Activated naive CD4-positive, alpha-beta T cell treated with anti-CD3 and anti-CD28 coated beads for 36 hours (primary cell): ENCODE measurements around the gene COASY. TPM values are rescaled to one million over a fixed set of nuclear protein-coding genes. Genes with fewer than 3 reads are reported as not detected.

Experiments
- CTCF ChIA-PET: fragments of 350-600 bp; sonication (Branson Sonifier 250); formaldehyde crosslinking; loops from one replicate; lab custom pipeline; 2021; ENCODE audit warnings: antibody characterized with exemption; lab: Charles Lee
- DNase-seq: peaks from one replicate; pipeline ENCODE4 v3.0.0-alpha.2; 2020
- H3K27ac Mint-ChIP-seq: one replicate; pipeline ENCODE4 v1.8.0; 2021; ENCODE audit warnings: mild to moderate bottlenecking, mixed read lengths
- H3K27me3 Mint-ChIP-seq: one replicate; pipeline ENCODE4 v1.8.0; 2021; ENCODE audit warnings: low read depth, mixed read lengths
- H3K36me3 Mint-ChIP-seq: one replicate; pipeline ENCODE4 v1.8.0; 2021; ENCODE audit warnings: low read depth, mixed read lengths
- H3K4me1 Mint-ChIP-seq: one replicate; pipeline ENCODE4 v1.8.0; 2021; ENCODE audit warnings: low read depth, mixed read lengths
- H3K4me3 Mint-ChIP-seq: one replicate; pipeline ENCODE4 v1.8.0; 2021; ENCODE audit warnings: mild to moderate bottlenecking, moderate library complexity, mixed read lengths
- H3K9me3 Mint-ChIP-seq: one replicate; pipeline ENCODE4 v1.8.0; 2021; ENCODE audit warnings: mixed read lengths
- intact Hi-C: fragments of 100-400 bp; cut with micrococcal nuclease; formaldehyde crosslinking; loops from one replicate; pipeline ENCODE4 v1.15.1; 2023
- total RNA-seq, 2 experiments: library from RNA; stranded (reverse); gene quantifications; one replicate each; pipeline ENCODE4 v1.2.3, GENCODE V29; 2021

The COASY gene
- total RNA-seq, 2 experiments from 2014 or later: 93.3 to 93.6 TPM

DNA sequence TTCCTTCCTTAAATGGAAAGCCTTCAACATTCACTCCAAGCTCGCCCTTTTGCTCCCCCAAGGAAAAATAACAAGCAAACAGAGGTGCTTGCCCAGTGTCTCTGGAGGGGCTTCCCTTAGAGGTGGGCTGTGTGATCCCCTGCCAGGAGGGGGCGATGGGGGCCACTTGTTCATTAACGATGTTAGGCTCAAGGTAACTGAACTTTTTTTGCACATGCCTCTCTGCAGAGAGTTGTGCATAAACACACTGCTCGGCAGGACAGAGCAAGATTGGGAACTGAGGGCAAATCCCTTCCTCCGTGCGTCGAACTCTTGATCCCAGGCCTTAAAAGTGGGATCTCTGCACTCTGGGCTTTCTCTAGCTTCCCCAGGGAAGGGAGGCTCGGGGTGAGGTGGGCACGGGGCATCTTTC, 41.4 kb upstream of the COASY start:
- Mint-ChIP-seq H3K27ac (no peak overlapping the region), H3K4me3 (no peak overlapping the region), H3K4me1 (peaks cover 4% of the 10 kb centered on the region), H3K9me3 (no peaks in the 10 kb centered on the region), H3K27me3 (no peaks in the 10 kb centered on the region), H3K36me3 (no peaks in the 10 kb centered on the region)
- CTCF ChIA-PET: interaction anchor here (0.6 to 2.4 kb wide), 7 partner anchors 10 to 960 kb away, joined by 3 to 14 read pairs (median 5); partner anchors contain the start of gene CAVIN1
- intact Hi-C loops: loop anchor here (10.0 kb wide), 1 partner anchor 406 kb away; the partner anchor contains the start of gene DHX58
- DNase-seq: peak; percentile 41

DNA sequence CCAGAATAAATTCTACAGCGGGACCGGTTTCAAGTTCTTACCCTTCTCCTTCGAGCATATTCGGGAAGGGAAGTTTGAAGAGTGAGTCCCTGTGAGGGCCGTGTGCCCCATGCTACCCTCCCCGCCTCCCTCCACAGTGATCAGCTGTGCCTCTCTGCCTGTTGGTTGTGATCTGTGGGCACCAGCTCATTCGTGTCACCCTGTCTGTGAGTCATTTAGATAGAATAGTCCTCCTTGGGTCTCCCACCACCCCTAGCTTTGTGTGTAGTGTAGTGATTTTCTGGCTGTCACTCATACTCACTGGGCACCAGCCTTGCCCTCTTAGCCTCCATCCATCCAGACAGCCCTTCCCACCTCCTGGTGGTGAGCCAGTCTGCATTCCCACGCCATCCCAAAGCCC, 40.9 kb upstream of the COASY start:
- H3K27ac Mint-ChIP-seq: no peak overlapping the region
- CTCF ChIA-PET: interaction anchor here (0.6 to 2.4 kb wide), 4 partner anchors 10 to 961 kb away, joined by 3 to 14 read pairs (median 6); no protein-coding TSS in a partner anchor
- no peak for DNase-seq
- H3K36me3 Mint-ChIP-seq: no peaks in the 10 kb centered on the region
- H3K4me3 Mint-ChIP-seq: no peak overlapping the region
- H3K9me3 Mint-ChIP-seq: no peaks in the 10 kb centered on the region
- intact Hi-C loops: loop anchor here (10.0 kb wide), 1 partner anchor 406 kb away; the partner anchor contains the start of gene DHX58
- no peaks in the 10 kb centered on the region for H3K27me3 Mint-ChIP-seq
- peaks cover 4% of the 10 kb centered on the region for H3K4me1 Mint-ChIP-seq

DNA sequence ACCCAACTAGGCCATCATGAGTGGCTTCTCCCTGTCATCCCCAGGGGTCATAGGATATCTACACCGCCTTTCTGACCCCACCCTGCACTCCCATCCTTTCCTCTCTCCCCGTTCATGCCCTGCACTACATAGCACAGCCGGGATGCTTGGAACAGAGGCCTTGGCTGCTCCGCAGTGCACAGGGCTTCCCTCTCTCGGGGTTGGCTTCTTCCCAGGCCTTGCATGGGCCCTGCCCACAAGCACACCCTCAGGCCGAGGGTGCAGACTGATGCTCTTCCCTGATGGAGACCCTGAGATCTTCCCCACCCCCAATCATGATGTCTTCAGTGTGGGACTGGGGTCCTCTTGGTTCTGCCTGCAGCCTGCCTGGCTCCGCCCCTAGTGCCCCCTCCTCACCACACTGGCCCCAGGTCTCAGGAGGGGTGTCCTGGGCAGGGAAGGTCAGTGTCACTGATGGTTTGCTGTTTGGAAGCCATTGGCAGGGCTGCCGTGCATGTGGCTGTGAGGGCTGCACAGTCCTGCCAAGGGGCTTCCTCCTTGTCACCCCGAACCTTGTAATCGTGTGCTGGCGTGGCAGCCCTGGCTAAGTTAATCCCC, 40.2 kb upstream of the COASY start:
- peaks cover 4% of the 10 kb centered on the region for H3K4me1 Mint-ChIP-seq
- DNase-seq: no peak
- H3K4me3 Mint-ChIP-seq: no peak overlapping the region
- no peak overlapping the region for H3K27ac Mint-ChIP-seq
- CTCF ChIA-PET: interaction anchor here (2.4 kb wide), 1 partner anchor 81 kb away, joined by 5 read pairs; no protein-coding TSS in a partner anchor
- H3K27me3 Mint-ChIP-seq: no peaks in the 10 kb centered on the region
- intact Hi-C loops: loop anchor here (10.0 kb wide), 1 partner anchor 407 kb away; the partner anchor contains the start of gene DHX58
- no peaks in the 10 kb centered on the region for H3K36me3 Mint-ChIP-seq
- H3K9me3 Mint-ChIP-seq: no peaks in the 10 kb centered on the region

DNA sequence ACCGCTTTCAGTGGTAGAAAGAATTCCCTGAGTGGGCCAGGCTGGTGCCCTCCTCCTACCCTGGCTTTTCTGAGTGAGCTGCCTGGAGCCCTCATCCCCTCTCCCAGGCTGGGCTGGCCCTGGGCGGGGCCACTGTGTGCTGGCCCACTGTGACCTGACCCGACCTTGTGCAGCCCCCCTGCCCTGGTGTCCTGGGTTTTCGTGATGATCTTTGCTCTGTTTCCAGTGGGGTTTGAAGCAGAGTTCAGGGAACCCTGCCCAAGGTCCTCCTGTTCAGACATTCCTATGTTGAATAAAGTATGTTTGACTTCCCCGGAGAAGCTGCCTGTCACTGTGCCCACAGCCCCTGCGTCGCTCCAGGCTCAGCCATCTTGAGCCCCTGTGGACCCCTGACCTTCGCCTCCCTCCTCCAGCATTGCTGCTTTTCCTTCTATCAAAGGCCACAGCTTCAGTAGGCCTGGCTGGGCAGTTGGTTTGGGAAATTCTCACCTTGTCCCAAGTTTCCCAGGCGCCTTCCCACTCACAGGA, 39.6 kb upstream of the COASY start:
- intact Hi-C loops: loop anchor here (10.0 kb wide), 1 partner anchor 408 kb away; the partner anchor contains the start of gene DHX58
- H3K27ac Mint-ChIP-seq: no peak overlapping the region
- no peaks in the 10 kb centered on the region for H3K36me3 Mint-ChIP-seq
- H3K4me3 Mint-ChIP-seq: no peak overlapping the region
- CTCF ChIA-PET: no interaction called here
- no peaks in the 10 kb centered on the region for H3K9me3 Mint-ChIP-seq
- no peak for DNase-seq
- no peaks in the 10 kb centered on the region for H3K27me3 Mint-ChIP-seq
- H3K4me1 Mint-ChIP-seq: peaks cover 5% of the 10 kb centered on the region

DNA sequence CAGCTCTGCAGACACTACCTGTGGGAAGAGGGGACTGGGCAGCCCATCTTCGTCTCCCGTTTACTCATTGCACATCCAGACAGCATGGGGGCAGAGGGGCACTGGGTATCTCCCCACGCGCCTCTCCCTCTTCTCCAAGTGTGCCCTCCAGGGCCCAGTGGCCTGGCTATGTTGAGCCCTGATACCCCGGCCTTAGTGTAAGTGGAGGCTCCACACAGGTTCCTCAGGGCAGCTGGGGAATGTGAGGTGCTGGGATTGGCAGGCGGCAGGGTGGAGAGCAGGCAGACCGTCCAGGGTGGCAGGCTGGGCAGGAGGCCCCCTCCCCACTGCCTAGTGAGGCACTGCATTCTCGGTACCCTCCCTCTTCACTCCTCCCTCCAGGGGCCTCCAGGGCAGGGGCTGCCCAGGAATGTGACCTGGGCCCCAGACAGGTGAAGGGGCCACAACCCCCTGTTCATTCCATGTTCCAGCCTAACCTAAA, 39.1 kb upstream of the COASY start:
- Mint-ChIP-seq H3K9me3 (no peaks in the 10 kb centered on the region), H3K27ac (no peak overlapping the region), H3K36me3 (no peaks in the 10 kb centered on the region), H3K27me3 (no peaks in the 10 kb centered on the region), H3K4me1 (peaks cover 2% of the 10 kb centered on the region), H3K4me3 (no peak overlapping the region)
- intact Hi-C loops: loop anchor here (10.0 kb wide), 1 partner anchor 408 kb away; the partner anchor contains the start of gene DHX58
- CTCF ChIA-PET: interaction anchor here (0.7 kb wide), 1 partner anchor 415 kb away, joined by 3 read pairs; no protein-coding TSS in a partner anchor
- no peak for DNase-seq

DNA sequence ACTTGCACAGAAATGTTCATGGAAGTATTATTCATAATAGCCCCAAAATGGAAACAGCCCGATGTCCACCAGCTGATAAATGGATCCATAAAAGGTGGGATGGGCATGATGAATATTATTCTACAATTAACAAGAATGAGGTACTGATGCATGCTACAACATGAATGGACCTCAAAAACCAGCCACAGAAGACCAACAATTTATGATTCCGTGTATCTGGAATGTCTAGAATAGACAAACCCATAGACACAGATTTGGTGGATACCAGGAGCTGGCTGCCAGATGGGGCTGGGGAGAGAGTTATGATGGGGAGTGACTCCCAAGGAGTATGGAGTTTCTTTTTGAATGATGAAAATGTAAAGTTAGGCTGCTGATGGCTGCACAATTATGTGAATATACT, 36.7 kb upstream of the COASY start:
- no peak for DNase-seq
- peaks cover 15% of the 10 kb centered on the region for H3K4me1 Mint-ChIP-seq
- intact Hi-C loops: loop anchor here (5.0 to 10.0 kb wide), 2 partner anchors 343 to 410 kb away; partner anchors contain the start of genes DHX58 and KCNH4
- no peak overlapping the region for H3K4me3 Mint-ChIP-seq
- no peak overlapping the region for H3K27ac Mint-ChIP-seq
- H3K9me3 Mint-ChIP-seq: no peaks in the 10 kb centered on the region
- H3K36me3 Mint-ChIP-seq: no peaks in the 10 kb centered on the region
- no peaks in the 10 kb centered on the region for H3K27me3 Mint-ChIP-seq
- CTCF ChIA-PET: no interaction called here

DNA sequence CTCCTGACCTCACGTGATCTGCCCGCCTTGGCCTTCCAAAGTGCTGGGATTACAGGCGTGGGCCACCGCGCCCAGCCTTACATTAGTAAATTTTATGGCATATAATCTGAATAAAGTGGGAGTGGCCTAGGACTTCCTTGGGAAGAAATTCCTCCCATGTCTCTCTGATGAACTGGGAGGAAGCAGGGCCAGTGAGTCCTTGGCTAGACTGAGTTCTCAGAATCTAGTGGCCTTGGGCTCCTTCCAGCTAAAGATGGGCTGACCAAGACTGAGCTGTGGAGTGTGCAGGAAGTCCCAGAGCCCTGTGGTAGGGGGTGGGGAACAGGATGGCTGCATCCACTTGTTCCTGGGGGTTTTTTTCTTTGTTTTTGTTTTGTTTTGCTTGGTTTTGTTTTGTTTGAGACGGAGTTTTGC, 35.9 kb upstream of the COASY start:
- Mint-ChIP-seq H3K9me3 (no peaks in the 10 kb centered on the region), H3K27me3 (no peaks in the 10 kb centered on the region), H3K4me3 (no peak overlapping the region), H3K36me3 (no peaks in the 10 kb centered on the region), H3K4me1 (peaks cover 24% of the 10 kb centered on the region), H3K27ac (no peak overlapping the region)
- CTCF ChIA-PET: interaction anchor here (1.5 to 1.6 kb wide), 2 partner anchors 38 to 119 kb away, joined by 3 to 7 read pairs; no protein-coding TSS in a partner anchor
- intact Hi-C loops: loop anchor here (5.0 to 10.0 kb wide), 2 partner anchors 344 to 411 kb away; partner anchors contain the start of genes DHX58 and KCNH4
- no peak for DNase-seq

DNA sequence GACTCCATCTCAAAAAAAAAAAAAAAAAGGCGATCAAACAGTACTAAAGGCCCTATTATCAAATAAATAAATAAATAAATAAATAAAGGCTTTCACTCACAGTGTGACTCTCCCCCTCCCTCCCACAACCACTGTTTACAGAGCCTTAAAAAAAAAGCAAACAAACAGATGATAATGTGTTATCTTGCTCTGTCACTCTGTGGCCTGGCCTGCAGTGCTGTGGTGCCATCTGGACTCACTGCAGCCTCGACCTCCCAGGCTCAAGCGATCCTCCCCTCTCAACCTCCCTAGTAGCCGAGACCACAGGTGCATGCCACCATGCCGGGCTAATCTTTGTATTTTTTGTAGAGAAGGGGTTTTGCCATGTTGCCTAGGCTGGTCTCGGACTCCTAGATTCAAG, 34.0 kb upstream of the COASY start:
- Mint-ChIP-seq H3K27ac (no peak overlapping the region), H3K4me3 (no peak overlapping the region), H3K9me3 (no peaks in the 10 kb centered on the region), H3K4me1 (peaks cover 32% of the 10 kb centered on the region), H3K27me3 (no peaks in the 10 kb centered on the region), H3K36me3 (no peaks in the 10 kb centered on the region)
- DNase-seq: no peak
- CTCF ChIA-PET: interaction anchor here (0.6 to 2.1 kb wide), 20 partner anchors 8 to 239 kb away, joined by 3 to 9 read pairs (median 4); partner anchors contain the start of genes CAVIN1, NAGLU and PSMC3IP
- intact Hi-C loops: loop anchor here (1.0 to 10.0 kb wide), 4 partner anchors 11 to 413 kb away; partner anchors contain the start of genes DHX58 and KCNH4

DNA sequence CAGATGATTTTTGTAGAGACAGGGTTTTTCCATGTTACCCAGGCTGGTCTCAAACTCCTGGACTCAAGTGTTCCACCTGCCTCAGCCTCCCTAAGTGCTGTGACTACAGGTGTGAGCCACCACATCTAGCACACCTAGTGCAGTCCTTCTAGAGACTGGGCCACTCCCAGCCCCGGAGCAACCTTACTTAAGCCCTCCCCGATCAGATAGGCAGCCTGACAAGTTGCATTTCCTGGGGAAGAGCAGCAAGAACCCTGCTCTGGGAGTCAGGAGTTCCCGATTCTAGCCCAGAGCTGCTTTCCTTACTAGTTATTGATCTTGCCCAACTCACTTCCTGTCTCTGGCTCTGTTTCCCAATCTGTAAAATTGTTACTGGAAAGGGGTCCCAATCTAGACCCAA, 32.9 kb upstream of the COASY start:
- Mint-ChIP-seq H3K4me1 (peaks cover 32% of the 10 kb centered on the region), H3K4me3 (no peak overlapping the region), H3K36me3 (no peaks in the 10 kb centered on the region), H3K9me3 (no peaks in the 10 kb centered on the region), H3K27me3 (no peaks in the 10 kb centered on the region), H3K27ac (no peak overlapping the region)
- intact Hi-C loops: loop anchor here (5.0 to 10.0 kb wide), 2 partner anchors 347 to 414 kb away; partner anchors contain the start of genes DHX58 and KCNH4
- DNase-seq: no peak
- CTCF ChIA-PET: interaction anchor here (1.0 kb wide), 1 partner anchor 114 kb away, joined by 3 read pairs; no protein-coding TSS in a partner anchor

DNA sequence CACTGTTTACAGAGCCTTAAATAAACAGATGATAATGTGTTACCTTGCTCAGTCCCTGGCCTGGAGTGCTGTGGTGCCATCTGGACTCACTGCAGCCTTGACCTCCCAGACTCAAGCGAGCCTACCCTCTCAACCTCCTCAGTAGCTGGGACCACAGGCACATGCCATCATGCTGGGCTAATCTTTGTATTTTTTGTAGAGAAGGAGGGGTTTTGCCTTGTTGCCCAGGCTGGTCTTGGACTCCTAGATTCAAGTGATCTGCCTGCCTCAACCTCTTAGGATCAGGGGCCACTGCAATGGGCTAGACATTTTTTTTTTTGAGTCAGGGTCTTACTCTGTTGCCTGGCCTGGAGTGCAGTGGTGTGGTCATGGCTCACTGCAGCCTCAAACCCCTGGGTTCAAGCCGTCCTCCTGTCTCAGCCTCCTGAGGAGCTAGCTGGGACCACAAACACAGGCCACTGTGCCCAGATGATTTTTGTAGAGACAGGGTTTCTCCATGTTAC, 30.9 kb upstream of the COASY start:
- CTCF ChIA-PET: interaction anchor here (0.6 to 2.3 kb wide), 7 partner anchors 10 to 405 kb away, joined by 3 to 7 read pairs (median 5); partner anchors contain the start of gene CAVIN1
- Mint-ChIP-seq H3K4me3 (no peak overlapping the region), H3K27ac (no peak overlapping the region), H3K9me3 (no peaks in the 10 kb centered on the region), H3K36me3 (no peaks in the 10 kb centered on the region), H3K4me1 (peaks cover 40% of the 10 kb centered on the region), H3K27me3 (no peaks in the 10 kb centered on the region)
- intact Hi-C loops: loop anchor here (5.0 kb wide), 1 partner anchor 146 kb away; the partner anchor contains the start of gene PLEKHH3
- no peak for DNase-seq

DNA sequence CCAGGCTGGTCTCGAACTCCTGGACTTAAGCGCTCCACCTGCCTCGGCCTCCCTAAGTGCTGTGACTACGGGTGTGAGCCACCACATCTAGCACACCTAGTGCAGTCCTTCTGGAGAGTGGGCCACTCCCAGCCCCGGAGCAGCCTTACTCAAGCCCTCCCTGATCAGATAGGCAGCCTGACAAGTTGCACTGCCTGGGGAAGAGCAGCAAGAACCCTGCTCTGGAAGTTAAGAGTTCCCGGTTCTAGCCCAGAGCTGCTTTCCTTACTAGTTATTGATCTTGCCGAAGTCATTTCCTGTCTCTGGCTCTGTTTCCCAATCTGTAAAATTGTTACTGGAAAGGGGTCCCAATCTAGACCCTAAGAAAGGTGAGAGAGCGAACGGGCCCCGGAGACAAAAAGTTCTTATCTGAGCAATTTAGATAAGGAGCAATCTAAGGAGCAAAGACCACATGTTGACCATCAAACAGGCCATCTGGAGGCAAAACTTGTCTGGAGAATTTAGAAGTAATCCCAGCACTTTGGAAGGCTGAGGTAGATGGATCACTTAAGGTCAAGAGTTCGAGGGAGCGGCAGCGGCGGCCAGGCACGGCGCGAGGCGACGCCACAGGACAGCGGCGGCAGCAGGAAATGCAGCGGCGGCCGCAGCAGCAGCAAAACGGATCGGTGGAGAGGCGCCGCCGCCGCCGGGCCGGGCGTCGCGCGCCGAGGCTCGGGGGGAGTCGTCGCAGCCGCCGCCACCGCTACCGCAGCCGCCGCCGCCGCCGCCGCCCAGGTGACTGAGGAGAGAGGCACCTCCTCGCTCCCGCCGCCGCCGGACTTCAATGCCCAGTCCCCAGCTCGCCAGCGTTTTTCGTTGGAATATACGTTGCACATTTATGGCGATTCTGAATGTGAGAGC, 30.2 kb upstream of the COASY start:
- Mint-ChIP-seq H3K27ac (no peak overlapping the region), H3K27me3 (no peaks in the 10 kb centered on the region)
- intact Hi-C loops: loop anchor here (5.0 kb wide), 1 partner anchor 146 kb away; the partner anchor contains the start of gene PLEKHH3

More for the DNA sequence above, 30.2 kb upstream of the COASY start:
- peaks cover 42% of the 10 kb centered on the region for H3K4me1 Mint-ChIP-seq
- no peaks in the 10 kb centered on the region for H3K9me3 Mint-ChIP-seq
- DNase-seq: peak; percentile 55
- H3K4me3 Mint-ChIP-seq: peak overlapping the region; percentile 75
- CTCF ChIA-PET: interaction anchor here (0.5 to 2.3 kb wide), 4 partner anchors 12 to 820 kb away, joined by 4 to 7 read pairs (median 6); no protein-coding TSS in a partner anchor
- H3K36me3 Mint-ChIP-seq: no peaks in the 10 kb centered on the region
